NOMO-1 treated with DMSO at 0.1 percent for 48 hours (cell line): ENCODE measurements around the gene RNF39.
"Not testable (repeated sequence)": the region's sequence is repeated elsewhere in the genome, so short reads cannot be mapped to it uniquely, and the experiment has no call there.

ENCODE experiments used
- DNase-seq: peaks from one replicate; lab custom pipeline; 2025; ENCODE audit not compliant: unreplicated experiment; lab: John Stamatoyannopoulos, UW

RNF39 gene, protein sequence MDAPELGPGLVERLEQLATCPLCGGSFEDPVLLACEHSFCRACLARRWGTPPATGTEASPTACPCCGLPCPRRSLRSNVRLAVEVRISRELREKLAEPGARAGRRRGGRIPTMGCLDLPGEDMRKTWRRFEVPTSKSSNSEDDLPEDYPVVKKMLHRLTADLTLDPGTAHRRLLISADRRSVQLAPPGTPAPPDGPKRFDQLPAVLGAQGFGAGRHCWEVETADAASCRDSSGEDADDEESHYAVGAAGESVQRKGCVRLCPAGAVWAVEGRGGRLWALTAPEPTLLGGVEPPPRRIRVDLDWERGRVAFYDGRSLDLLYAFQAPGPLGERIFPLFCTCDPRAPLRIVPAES

DNA sequence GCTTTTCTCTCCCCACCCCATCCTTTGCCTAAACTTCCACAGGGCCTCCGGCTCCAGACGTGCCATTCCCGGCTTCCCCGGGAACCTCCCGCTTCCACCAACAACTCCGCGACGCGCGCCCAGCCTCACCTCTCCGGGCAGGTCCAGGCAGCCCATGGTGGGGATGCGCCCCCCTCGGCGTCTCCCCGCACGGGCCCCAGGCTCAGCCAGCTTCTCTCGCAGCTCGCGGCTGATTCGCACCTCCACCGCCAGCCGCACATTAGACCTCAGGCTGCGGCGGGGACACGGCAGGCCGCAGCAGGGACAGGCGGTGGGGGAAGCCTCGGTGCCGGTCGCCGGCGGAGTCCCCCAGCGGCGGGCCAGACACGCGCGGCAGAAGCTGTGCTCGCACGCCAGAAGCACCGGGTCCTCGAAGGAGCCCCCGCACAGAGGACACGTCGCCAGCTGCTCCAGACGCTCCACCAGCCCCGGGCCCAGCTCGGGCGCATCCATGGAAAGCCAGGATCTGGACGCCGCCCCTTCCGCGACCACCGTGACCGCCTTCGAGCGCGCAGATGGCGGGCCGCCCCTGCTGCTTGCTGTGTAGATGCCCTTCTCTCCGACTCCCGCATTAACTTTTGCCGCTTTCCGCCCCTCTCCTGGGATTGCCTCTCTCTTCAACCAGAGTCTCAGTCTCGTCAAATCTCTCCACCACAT, at the start of gene RNF39:
Gene RNF39, minus strand, starts transcription at position 676 of the 696 bp plus-strand sequence. Its CDS starts 184 bp downstream, at position 492.
- DNase-seq = no peak

DNA sequence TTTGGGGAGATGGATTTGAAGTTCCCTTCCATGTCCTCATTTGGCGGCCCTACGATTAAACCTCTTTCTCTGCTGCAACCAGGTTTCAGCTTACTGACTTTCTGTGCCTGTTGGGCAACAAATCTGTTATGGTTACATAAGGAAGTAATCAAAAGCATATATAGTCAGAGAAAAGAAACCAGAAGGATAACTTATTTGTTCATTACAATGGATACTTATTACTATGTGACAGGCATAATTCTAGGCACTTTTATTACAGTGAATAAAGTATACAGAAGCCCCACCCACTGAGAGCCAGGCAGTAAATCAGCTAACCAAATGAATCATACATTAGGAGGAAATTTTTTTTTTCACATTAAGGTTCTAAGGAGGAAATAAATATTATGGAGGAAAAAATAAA, 46.9 kb upstream of the RNF39 start:
- DNase-seq = peak; percentile 79

DNA sequence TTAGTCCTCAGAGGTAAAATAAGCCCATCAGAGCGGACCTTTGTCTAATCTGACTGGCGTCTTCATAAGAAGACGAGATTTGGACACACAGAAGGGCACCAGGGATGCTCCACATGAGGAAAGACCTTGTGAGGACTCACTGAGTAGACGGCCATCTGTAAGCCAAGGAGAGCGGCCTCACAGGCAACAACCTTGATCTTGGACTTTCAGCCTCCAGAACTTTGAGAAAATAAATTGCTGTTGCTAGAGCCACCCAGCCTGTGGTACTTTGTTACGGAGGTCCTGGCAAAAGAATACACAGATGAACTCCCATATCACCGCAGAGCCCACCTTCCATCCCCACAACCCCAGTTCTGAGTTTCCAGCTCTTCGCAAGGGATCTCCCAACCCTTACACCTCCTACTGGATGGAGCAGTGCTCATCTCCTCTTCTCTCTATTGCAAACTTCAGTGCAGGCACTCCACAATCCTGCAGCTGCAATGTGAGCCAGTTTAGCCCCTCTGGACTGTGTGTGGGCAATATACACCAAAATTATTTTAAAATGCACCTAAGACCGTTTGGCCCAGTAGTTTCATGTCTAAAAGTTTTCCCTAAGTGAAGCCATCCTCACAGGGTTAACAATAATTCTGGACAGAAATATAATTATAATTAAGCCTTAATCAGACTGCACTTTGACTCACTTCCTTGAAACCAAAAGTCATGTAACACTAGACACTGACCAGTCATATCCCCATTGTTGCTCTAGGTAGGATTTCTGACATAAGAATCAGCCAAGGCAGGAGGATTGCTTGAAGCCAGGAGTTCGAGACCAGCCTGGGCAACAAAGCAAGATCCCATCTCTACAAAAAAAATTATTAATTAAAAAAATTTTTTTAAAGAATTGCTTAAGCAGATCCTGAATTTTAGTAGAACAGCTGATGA, 46.1 kb upstream of the RNF39 start:
- no peak for DNase-seq

DNA sequence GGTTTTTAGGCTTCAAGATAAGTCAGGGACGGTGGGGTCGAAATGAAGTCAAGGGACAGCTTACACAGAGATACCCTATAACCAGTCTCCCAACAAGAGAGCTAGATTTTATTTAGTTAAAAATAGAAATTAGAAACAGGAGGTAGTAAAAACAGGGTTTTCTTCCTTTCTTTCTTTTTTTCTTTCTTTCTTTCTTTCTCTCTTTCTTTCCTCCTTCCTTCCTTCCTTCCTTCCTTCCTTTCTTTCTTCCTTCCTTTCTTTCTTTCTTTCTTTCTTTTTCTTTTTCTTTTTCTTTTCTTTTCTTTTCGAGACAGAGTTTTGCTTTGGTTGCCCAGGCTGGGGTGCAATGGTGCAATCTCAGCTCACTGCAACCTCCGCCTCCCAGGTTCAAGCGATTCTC, 43.1 kb upstream of the RNF39 start:
- DNase-seq = not testable (repeated sequence)

DNA sequence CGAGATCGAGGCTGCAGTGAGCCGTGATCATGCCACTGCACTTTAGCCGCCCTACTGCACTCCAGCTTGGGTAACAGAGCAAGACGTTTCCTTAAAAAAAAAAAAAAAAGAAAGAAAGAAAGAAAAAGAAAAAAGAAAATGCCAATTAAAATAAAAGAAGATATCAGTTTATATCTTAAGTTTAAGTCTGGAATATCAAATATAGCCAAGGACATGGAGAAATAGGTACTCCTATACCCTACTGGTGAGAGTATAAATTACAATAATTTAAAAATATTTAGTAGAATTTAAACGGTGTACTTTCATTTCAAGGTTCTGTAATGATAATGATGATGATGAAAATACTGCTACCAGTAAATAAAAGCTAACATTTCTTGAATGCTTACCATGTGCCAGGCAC, 41.2 kb upstream of the RNF39 start:
- DNase-seq = no peak

DNA sequence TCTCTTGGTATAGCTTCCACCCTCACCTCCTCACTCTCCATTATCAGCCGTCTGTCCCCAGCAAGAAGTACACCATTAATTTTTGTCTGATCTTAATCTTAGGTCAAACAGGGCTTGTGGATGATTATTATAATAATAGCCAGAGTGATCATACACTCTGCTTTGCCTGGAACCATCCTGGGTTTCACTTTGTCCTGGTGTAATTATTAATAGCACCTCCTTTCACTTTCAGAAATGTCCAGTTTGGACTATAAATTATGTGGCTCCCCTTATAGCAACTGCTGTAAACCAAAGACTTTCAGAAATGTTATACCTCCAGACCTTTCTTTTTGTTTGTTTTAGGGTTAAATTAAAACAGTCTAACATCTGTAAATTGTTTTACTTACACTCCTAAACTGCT, 38.3 kb upstream of the RNF39 start:
- DNase-seq = no peak

DNA sequence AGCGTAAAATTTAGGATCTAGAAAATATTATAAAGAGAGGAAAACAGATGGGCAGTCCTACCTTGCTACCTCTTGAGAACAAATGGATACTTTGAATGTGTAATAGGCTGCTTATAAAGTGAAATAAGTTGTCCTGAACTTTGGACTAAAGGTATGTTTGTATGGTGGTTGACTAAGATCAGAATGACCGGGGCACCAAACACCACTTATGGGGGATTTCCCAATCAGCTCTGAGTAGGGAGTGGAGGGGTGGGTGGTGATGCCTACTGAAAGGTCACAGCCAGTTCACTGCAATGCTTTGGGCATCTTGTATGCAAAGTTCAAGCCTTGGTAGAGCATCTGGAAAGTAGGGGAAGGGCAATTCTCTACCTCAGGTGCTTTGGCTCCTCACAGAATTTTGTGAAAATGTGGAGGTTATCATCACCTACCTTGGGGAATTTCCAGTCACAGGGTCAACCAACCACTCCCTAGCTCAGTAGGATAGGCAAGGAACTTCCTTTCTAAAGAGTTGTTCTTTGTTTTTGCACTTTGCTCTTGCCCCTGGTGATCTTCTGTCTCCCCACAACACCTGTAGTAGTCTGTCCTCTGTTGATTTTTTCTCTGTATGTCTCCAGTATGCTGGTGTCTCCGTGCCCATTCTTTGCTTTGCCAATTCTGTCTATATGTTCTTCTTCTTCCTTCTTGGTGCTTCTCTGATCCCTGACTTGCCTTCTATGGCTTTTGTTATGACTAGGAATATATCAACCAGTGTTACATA, 37.6 kb upstream of the RNF39 start, which contains the start of gene TRIM31:
Gene TRIM31, minus strand, starts transcription at position 88 of the 757 bp plus-strand sequence. CDS start 285 bp downstream, outside the sequence.
- DNase-seq = no peak

DNA sequence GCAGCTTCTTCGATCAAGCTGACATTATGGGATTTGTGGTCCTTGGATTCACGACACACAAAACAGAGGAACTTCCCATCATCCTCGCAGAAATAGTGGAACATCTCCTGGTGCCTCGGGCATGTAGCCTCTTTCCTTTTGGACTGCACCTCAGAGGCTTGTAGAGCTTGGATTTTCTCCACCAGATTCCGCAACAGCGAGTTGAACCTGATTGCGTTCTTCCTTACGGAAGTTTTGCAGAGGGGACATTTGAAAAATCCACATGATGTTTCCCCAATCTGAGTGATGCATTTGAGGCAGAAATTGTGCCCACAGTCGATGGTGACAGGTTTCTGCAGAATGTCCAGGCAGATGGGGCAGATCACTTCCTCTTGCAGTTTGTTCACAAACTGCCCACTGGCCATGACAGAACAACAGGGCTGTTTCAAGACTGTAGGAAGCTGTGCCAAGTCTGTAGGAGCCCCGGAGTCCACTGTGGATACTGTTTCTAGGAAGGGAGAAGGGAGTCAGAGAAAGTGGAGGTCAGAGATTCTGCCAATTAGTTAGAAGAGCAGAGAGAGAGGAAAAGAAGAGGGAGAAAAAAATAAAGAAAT, 36.9 kb upstream of the RNF39 start:
- no peak for DNase-seq

DNA sequence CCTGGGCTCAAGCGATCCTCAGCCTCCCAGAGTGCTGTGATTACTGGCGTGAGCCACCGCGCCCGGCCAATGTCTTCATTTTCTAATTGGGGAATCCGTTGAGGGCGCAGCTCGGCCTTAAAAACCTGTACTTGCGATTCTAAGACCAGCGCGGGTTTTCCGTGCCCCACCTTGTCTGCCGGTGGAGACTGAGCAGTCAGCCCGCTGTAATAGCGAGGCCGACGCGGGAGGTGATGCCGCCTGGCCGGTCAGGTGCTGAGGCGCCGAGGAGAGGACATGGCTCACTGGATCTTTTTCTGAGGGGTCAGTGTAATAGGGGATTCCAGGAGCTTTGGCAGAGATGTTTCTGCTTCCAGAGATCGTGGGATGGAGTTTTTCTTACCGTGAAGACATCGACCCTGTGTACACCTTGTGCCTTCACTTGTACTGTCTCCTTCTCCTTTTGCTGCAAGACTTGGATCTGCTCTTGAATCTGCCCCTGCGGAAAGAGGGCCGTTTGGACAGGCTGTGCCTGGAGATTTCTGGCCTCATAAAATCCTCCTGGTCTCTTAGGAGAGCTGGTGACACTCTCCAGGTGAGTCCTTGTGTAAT, 35.8 kb upstream of the RNF39 start:
- no peak for DNase-seq

DNA sequence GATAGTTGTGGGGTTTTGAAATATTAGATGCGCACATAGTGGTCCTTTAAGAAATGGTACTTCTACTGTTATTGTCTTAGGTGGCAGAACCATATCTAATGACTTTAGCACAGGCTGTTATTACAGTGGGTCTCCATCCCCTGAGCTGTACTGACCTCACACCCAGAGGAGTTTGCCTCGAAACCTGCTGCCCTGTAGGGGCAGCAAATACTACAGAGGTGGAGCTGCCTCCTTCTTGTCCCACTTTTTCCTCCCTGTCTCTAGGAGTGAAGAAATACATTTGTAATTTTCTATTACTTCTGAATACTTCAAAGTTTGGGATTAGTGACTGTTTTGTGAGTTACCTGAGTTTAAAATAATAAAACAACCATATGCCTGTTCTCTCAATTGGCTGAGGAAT, 29.1 kb upstream of the RNF39 start:
- DNase-seq = no peak

DNA sequence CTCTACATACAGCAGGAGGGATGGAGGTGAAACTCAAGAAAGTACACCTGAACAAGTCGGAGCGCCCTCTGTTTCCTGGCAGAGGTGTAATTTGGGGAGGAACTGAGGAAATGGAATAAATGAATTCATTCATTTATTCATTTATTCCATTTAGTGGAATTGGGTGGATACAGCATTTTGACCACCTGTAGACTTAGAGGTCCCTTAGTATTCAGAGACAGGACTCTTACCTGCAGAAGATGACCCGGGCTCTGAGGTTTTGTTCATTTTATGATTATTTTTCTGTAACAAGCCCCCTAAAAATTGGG, 28.3 kb upstream of the RNF39 start:
- DNase-seq = no peak

DNA sequence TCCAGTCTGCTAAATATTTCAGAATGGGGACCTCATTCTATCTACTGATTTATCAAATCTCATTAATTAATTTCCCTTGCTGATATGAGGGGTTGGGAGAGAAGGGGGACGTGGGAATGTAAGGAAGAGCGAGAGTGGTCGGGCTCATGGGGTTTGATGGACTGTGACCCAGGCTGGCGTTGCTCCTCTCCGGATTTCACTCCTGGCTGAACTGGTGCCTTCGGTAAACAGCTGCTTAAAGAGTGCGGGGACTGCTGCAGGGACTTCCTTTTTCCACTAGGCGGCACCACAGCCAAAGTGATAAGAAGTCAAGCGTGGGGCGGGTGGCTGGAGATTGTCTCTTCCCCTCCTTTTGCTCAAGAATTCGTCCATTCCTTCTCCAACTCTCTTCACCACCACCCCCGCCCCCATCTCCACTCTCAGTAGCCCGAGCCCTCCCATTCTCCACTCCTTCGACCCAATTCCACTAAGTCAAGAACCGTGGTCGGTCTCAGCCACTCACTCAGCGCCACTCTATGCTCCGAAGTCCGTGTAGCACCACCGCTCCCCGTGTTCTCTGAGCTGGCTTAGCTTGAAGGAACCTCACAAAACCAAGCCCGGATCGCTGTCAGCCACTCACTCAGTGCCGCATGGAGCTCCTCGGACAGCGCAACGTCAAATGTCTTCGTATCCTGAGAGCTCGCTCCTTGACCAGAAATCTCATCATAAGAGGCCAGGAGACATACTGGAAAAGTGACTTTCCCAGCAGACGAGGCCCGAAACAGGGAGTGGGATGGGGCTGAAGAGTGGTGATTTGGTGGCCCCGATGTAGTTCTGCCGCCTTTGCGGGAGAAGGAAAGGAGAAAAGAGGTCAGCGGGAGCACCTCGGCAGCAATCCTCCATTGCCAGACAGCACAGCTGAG, 27.7 kb upstream of the RNF39 start:
- peak; percentile 88 for DNase-seq

DNA sequence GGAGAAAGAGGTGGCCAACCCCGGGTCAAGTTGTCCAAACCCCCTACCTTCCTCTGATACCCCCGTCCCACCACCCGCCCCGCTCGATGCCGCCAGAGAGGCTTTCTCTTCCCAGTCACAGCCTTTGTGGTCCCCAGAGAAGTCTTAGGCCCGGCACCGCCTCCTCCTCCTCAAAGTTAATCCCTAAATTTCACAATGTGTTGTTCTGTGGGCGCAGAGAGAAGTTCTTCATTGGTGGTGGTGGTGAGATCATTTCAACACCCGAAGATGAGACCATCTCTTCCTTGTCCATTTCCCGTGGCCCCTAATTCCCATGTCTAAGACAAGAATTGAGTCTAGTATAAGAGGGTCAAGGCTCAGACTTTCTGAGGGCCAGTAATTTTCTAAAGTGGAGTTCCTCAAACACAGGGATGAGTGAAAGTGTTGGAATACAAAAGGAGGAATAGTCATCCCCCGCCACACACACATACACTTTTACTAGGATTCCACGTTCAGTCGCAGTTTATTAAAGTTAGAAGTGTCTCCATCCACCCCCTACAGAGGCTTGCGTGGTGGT, 26.9 kb upstream of the RNF39 start:
- DNase-seq = no peak

DNA sequence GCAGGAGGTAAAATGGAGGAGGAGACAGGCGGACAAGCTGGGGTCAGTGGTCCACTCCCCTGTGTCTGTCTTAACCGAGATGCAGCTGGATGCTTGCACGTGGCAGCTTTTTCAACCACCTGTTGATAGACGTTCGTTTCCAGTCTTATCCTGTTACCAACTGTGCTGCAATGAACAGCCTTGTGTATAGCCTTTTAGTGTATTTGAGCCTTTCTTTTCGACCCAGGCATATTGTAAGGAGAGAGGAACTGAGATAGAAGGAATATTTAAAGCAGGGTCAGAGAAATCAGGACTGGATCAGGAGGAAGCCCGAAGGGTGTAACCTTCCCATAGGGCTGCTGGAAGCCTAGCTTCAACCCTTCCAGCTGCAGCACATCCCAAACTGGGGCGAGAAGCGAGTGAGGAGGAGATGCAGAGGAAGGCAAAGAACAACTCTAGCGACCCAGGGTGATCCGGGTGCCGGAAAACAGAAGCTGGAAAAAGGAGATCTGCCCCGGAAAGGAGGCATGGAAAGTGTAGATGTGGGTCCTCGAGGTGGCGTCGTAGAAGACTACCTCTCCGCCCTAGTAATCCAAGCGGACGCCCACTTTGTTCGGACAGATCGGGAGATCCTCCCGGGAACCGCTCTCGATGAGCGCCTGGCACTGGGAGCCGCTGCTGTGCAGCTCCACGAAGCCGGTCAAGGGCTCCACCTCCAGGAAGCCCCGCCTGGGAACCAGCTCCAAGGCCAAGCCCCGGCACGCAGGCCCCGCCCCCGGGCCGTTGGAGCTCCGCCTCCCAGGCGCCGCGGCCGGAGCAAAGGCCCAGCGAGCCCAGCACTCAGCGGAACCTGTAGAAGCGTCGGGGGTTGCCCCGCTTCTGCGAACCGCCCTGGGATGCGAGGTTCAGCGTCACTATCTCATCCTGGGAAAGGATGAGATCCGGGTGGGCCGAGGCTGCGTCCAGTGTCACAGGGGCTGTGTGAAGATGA, 26.2 kb upstream of the RNF39 start:
- peak; percentile 55 for DNase-seq

DNA sequence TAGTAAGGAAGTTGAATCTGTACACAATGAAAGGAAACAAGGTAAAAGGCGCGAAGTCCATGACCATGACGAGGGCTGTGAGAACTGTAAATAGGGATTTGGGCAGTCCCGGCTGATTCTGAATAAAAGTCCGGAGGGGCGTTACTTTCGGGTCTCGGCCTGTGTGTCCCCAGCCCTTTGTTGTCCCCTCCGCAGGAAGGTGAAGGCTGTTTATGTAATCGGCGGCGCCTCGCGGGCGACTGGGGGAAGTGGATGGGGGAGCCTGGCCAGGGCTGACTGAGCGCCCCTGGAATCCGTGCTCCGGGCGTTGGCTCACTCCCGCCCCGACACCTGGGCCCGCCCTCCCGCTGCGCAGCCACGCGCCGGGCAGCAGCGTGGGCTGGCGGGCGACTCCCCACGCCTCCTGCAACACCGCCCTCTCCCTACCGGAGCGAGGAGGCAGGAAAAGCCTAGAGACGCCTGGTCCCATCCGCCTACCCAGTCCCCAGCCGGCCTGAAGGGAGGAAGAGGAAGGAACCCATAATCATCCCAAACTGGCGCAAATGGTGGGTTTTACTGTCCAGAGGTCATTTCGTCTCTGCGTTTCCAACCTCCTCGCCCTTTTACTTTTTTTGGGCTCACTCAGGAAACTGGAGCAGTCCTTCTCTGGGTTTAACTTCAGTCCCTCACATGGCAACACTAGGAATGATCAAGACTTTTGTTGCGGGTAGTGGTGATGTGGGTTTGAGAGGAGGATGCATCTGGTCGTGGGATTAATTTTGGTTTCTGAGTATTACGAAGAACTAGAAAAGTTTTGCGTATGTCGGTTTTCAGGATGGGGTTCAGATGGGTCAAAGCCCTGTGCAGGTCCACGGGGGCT, 25.2 kb upstream of the RNF39 start:
- no peak for DNase-seq

DNA sequence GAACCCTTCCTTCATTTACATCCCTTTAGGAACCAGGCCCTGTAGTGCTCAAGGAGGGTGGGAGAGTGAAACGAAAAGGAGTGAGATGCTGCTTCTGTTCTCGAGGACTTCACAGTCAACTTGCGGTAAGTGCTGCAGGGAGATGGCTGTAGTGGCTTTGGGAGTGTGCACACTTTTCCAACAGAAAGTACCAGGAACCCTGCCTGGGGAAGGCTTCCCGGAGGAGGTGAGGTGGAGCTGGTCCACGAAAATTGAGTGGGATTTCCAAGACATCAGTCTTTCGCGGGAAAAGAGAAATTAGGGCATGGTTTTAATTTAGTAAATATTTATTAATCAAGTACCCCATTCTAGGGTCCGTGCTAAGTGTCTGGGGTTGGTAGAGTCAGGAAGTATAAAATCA, 24.6 kb upstream of the RNF39 start:
- DNase-seq = no peak
